HG03064 (cell line): ENCODE measurements around the gene ADGRV1.
"Not testable (repeated sequence)": the region's sequence is repeated elsewhere in the genome, so short reads cannot be mapped to it uniquely, and the experiment has no call there.

Experiments
- ATAC-seq: cut with Tn5 transposase; IDR thresholded peaks from one replicate; pipeline ENCODE4 v1.9.1; 2021; ENCODE audit warnings: low read depth; ENCODE audit not compliant: unreplicated experiment

Gene ADGRV1

GRCh38 chr5:90641528-90641927 lies 82.9 kb downstream of the ADGRV1 start:
- no peak for ATAC-seq

GRCh38 chr5:90642706-90643229 lies 84.2 kb downstream of the ADGRV1 start:
- no peak for ATAC-seq

- ATAC-seq: no peak
These were observed 85.5 kb downstream of the ADGRV1 start for GRCh38 chr5:90644132-90644531.

DNA sequence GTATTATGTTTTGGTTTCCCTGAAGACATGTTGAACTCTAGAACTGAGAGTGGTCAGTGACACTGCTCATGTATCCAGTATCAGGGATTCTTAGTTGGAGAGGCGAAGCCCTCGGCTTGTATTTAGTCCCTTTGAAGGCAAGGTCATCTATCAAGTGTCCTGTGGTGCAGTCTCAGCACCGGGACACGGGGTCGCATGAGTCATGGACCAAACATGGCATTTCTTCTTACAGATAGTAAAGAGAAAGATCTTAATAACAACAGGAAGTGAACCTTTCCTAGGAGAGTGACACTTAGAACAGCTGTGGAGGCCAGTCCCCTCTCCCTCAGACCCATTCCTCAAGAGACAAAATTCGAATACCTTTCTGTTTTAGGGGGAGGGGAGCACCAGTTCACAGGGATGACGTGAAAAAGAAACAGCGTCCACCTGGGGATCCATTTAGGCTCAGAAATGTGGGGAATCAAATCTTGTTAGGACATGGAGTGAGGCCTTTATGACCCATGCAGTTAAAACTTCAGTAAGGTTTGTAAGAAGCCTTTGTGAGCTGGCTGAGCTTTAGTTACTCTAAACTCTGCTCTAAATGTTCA lies 86.5 kb downstream of the ADGRV1 start:
- ATAC-seq: no peak

- ATAC-seq: no peak
These were observed 92.2 kb downstream of the ADGRV1 start for GRCh38 chr5:90650767-90651166.

DNA sequence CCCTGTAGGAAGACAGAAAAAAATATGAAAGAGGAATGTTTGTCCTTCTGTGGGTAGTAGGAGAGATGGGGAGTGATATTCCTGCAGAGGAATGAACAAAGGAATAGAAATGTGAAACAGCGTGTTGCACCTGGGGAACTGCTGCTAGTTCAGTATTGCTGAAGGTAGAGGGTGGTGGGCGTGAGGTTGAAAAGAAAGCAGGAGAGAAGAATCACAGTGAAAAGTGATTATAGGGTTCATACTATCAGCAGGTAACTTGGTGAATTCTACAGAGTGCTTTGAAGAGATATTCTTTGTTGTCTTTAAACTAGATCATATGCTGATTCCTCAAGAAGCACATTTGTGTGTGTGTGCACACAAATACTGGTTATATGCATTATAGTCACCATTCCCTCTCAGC lies 95.6 kb downstream of the ADGRV1 start:
- no peak for ATAC-seq

DNA sequence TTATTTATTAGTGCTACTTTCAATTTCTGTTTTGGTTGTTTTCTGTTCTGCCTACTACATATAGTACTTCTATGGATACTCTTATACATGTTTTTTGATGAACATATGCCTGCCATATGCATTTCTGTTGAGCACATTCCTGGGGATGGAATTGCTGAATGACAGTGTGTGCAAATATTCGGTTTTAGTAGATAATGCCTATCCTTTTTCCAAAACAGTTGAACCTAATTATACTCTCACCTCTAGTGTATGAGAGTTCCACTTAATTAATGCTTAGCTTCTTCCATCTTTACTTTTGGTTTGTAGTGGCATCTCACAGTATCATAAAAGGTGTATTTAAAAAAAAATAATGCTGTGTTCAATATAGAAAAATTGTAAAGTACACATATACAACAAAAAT lies 96.8 kb downstream of the ADGRV1 start:
- no peak for ATAC-seq

GRCh38 chr5:90657030-90657429 lies 98.4 kb downstream of the ADGRV1 start:
- no peak for ATAC-seq

DNA sequence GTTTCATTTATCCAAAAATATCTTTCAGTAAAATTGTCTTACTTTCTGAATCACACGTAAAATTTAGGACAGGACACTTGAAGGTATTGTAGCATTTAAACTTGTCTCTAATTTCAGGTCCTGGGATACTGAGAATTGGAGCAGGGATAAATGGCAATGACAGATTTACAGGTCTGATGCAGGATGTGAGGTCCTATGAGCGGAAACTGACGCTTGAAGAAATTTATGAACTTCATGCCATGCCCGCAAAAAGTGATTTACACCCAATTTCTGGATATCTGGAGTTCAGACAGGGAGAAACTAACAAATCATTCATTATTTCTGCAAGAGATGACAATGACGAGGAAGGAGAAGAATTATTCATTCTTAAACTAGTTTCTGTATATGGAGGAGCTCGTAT lies 99.2 kb downstream of the ADGRV1 start:
- no peak for ATAC-seq

GRCh38 chr5:90658620-90659019 lies 100.0 kb downstream of the ADGRV1 start:
- no peak for ATAC-seq

DNA sequence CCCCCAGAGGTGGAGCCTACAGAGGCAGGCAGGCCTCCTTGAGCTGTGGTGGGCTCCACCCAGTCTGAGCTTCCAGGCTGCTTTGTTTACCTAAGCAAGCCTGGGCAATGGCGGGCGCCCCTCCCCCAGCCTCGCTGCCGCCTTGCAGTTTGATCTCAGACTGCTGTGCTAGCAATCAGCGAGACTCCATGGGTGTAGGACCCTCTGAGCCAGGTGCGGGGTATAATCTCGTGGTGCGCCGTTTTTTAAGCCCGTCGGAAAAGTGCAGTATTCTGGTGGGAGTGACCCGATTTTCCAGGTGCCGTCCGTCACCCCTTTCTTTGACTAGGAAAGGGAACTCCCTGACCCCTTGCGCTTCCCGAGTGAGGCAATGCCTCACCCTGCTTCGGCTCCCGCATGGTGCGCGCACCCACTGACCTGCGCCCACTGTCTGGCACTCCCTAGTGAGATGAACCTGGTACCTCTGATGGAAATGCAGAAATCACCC lies 109.5 kb downstream of the ADGRV1 start:
- not testable (repeated sequence) for ATAC-seq

DNA sequence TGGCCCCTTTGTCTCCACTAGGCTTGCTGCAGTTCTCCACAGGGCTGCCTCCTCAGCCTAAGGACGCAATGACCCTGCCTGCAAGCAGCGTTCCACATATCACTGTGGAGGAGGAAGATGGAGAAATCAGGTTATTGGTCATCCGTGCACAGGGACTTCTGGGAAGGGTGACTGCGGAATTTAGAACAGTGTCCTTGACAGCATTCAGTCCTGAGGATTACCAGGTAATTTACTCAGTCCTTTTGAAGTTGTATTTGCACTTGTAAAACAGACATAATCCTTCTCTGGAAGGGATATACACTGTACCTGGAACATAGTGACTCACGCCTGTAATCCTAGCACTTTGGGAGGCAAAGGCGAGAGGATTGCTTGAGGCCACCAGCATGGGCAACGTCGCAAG lies 116.6 kb downstream of the ADGRV1 start:
- no peak for ATAC-seq

DNA sequence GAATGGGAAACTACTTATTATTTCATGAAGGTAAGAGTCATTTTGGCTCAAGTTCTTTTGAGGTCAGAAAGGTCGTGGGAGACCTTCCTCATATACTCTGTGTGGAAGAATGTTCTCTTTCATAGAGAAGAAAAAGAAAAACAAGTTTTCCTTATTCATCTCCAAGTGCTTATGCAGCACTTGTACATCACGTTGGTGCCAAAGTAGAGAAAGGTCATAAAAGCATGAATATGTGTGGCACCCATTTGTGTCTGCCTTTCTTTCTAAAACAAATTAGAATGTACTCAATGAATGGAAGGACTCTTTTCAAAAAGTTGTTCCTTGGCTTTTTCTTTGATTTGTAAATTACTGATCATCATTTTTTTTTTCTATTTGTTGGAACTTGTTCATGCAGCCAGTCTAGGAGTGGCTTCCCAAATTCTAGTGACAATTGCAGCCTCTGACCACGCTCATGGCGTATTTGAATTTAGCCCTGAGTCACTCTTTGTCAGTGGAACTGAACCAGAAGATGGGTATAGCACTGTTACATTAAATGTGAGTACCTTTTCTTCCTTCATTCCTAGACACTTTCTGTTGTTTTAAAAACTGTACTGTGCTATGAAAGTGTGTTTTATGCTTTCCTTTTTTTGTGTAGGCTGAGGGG lies 122.4 kb downstream of the ADGRV1 start:
- no peak for ATAC-seq

DNA sequence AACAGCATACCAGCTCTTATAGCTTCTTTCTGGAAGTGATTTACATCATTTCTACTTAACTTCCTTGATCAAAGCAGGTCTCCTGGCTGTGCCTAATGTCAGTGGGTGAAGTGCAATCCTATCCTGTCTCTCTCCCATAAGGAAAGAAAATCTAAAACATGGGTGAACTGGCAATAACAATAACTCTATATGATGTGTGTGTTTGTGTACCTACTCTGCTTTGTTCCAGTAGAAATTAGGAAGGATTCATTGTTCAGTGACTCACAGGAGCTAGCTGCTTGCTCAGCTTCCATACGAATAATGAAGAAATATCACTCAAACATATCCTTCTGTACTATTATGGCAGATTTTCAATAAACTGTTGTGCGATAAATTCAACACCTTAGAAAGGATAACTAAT lies 123.7 kb downstream of the ADGRV1 start:
- ATAC-seq: no peak

- no peak for ATAC-seq
These were observed 126.9 kb downstream of the ADGRV1 start for GRCh38 chr5:90685425-90686022.

DNA sequence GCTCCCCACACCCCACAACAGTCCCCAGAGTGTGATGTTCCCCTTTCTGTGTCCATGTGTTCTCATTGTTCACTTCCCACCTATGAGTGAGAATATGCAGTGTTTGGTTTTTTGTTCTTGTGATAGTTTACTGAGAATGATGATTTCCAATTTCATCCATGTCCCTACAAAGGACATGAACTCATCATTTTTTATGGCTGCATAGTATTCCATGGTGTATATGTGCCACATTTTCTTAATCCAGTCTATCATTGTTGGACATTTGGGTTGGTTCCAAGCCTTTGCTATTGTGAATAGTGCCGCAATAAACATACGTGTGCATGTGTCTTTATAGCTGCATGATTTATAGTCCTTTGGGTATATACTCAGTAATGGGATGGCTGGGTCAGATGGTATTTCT lies 127.8 kb downstream of the ADGRV1 start:
- not testable (repeated sequence) for ATAC-seq

- ATAC-seq: not testable (repeated sequence)
These were observed 128.9 kb downstream of the ADGRV1 start for GRCh38 chr5:90687458-90687857.

- ATAC-seq: no peak
These were observed 130.5 kb downstream of the ADGRV1 start for GRCh38 chr5:90689064-90689463.

DNA sequence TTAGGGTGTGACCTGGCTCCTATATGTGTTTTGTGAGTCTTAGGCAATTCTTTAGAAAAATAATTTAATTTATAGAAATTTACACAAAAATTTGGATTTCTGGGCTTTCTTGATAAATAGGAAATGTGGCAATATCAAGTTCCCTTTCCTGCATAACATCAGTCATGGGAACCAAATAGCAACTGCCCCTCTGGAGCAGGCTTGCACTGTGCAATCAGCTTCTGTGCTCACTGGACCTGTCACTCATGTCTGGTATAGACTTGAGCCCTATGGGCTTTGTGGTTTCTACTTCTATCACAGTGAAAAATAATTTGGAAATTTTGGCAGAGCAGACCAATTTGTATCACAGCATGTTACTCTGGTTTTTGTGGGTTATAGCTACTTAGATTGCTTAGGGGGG lies 131.7 kb downstream of the ADGRV1 start:
- ATAC-seq: no peak

DNA sequence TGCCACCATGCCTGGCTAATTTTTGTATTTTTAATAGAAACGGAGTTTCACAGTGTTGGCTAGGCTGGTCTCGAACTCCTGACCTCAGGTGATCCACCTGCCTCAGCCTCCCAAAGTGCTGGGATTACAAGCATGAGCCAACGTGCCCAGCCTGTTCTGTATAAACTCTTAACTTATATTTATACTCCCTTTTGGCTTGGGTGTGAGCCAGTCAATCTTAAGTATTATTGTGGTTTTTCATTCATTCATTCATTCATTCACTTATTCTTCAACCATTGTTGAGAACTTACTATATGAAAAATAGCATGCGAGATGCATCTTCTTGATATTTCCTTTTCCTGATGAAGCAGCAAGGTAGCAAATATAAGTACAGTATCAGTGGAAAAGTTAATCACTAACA lies 132.9 kb downstream of the ADGRV1 start:
- ATAC-seq: no peak

GRCh38 chr5:90696153-90696552 lies 137.6 kb downstream of the ADGRV1 start:
- ATAC-seq: no peak

DNA sequence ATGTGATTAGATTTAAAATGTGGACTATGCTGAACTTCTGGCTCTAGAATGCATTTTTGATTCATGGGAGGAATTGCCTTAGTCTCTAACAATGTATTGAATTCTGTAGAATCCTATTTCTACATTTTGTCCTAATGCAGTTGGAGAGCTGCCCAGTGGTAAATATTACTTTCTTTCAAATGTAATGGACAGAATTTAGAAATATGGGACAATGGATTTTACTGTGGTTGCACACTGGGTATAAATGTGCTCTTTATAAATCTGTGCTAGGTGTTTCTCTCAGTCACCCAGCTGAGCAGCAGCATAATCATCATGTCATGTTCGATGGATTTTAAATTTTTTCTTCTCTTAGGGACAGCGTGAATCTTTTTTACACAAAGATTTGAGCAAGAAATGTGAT lies 141.7 kb downstream of the ADGRV1 start:
- no peak for ATAC-seq
